Peyer's patch (tissue), 4 donors: ENCODE results near the gene FCSK.

Experiments used
- POLR2A ChIP-seq, 2 donors: fragments of 450-650 bp; IDR thresholded peaks; one replicate each; pipeline ENCODE4 v1.5.1; 2017; ENCODE audit warnings: antibody characterized with exemption in 2 of 2, mild to moderate bottlenecking in 2 of 2, moderate library complexity in 2 of 2
- TF ChIP-seq, protein P1 (sequence below), 6 experiments: fragments of 450-650 bp in 4 of 6; fragments of 200-600 bp in 2 of 6; sonication (generic) in 1 of 6; IDR thresholded peaks; one replicate each; pipeline ENCODE4 v1.5.1; 2017 to 2019; ENCODE audit warnings: antibody characterized with exemption in 6 of 6, mild to moderate bottlenecking in 3 of 6, moderate library complexity in 1 of 6

DNA sequence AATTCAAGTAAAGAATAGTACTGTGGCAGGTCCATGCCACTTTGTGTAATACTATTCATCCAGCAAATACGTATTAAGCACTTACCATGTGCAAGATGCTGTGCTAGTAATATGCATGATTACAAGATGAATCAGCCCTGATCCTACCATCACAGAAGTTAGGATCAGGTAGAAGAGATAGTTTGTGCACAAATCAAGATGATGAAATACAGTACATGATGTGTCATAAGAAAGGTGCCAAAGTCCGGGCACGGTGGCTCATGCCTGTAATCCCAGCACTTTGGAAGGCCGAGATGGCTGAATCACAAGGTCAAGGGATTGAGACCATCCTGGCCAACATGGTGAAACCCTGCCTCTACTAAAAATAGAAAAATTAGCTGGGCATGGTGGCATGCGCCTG, 58.1 kb downstream of the FCSK start:
- TF ChIP-seq, protein P1, sequence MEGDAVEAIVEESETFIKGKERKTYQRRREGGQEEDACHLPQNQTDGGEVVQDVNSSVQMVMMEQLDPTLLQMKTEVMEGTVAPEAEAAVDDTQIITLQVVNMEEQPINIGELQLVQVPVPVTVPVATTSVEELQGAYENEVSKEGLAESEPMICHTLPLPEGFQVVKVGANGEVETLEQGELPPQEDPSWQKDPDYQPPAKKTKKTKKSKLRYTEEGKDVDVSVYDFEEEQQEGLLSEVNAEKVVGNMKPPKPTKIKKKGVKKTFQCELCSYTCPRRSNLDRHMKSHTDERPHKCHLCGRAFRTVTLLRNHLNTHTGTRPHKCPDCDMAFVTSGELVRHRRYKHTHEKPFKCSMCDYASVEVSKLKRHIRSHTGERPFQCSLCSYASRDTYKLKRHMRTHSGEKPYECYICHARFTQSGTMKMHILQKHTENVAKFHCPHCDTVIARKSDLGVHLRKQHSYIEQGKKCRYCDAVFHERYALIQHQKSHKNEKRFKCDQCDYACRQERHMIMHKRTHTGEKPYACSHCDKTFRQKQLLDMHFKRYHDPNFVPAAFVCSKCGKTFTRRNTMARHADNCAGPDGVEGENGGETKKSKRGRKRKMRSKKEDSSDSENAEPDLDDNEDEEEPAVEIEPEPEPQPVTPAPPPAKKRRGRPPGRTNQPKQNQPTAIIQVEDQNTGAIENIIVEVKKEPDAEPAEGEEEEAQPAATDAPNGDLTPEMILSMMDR (IDR thresholded peaks at IDR 0.05): no peak
- no peak for TF ChIP-seq POLR2A (IDR thresholded peaks at IDR 0.05)
